Stimulated activated CD4-positive, alpha-beta T cell treated with anti-CD3 and anti-CD28 coated beads, Interleukin-12 subunit alpha, Interleukin-12 subunit beta, amount 100 ng/mL, for 4 hours (primary cell): Measurements from ENCODE around the gene KRT13.
"Not testable (repeated sequence)": the region's sequence is repeated elsewhere in the genome, so short reads cannot be mapped to it uniquely, and the experiment has no call there.

ENCODE experiments used
- DNase-seq: peaks from one replicate; pipeline ENCODE4 v3.0.0-alpha.2; 2020

KRT13 gene

DNA sequence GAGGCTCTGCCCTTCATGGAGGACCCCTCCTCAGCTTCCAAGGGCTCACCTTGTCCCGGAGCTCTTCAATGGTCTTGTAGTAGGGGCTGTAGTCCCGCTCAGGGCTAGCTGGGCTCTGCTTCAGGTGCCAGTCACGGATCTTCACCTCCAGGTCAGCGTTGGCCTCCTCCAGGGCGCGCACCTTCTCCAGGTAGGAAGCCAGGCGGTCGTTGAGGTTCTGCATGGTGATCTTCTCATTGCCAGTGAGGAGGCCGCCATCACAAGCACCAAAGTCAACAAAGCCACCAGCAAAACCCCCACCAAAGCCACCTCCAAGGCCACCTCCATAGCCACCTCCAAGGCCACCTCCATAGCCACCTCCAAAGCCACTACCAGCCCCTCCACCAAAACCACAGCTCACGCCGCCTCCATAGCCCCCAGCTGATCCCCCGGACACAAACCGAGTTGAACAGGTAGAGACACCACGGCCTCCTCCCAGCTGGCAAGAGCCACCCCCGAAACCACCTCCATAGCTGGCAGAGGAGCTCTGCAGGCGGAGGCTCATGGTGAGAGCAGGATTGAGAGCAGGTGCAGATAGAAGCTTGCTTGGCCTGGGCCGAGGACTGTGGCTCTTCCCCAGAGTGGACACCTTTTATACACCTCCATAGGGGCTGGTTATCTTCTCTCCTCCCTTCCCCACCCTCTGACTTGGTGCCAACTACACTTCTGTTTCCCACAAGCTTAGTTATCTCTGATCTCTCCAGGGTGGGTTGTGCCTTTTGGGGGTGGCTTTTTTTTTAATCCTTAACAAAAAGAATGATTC lies at the start of gene KRT13:
KRT13 (minus strand) TSS at position 606 of the 802 bp plus-strand sequence; CDS start at position 544, 62 bp downstream.
- no peak for DNase-seq

GRCh38 chr17:41553987-41554680 lies 48.7 kb upstream of the KRT13 start:
- no peak for DNase-seq

- no peak for DNase-seq
These were observed 47.8 kb upstream of the KRT13 start for GRCh38 chr17:41553176-41553575.

DNA sequence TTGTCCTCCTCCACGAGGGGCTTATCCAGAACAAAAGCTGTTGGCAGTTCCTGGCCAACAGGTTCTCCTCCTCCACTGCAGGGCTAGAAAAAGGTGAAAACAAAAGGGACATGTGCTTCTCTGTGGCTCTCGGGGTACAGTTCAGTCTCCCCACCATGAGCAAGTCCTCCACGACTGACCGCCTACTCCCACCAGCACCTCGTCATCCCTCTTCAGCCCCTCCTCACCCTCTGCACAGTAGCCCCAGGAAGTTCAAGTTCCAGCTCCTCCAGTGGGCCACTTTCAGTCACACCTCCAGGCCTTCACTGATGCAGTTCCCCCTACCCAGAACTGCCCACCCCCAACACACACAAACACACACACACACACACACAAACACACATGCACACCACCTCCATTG lies 47.0 kb upstream of the KRT13 start:
- no peak for DNase-seq

- DNase-seq: no peak
These were observed 46.0 kb upstream of the KRT13 start for GRCh38 chr17:41551365-41551764.

- no peak for DNase-seq
These were observed 44.2 kb upstream of the KRT13 start for GRCh38 chr17:41549596-41550039.

- peak; percentile 78 for DNase-seq
These were observed 43.6 kb upstream of the KRT13 start for GRCh38 chr17:41548844-41549595.

DNA sequence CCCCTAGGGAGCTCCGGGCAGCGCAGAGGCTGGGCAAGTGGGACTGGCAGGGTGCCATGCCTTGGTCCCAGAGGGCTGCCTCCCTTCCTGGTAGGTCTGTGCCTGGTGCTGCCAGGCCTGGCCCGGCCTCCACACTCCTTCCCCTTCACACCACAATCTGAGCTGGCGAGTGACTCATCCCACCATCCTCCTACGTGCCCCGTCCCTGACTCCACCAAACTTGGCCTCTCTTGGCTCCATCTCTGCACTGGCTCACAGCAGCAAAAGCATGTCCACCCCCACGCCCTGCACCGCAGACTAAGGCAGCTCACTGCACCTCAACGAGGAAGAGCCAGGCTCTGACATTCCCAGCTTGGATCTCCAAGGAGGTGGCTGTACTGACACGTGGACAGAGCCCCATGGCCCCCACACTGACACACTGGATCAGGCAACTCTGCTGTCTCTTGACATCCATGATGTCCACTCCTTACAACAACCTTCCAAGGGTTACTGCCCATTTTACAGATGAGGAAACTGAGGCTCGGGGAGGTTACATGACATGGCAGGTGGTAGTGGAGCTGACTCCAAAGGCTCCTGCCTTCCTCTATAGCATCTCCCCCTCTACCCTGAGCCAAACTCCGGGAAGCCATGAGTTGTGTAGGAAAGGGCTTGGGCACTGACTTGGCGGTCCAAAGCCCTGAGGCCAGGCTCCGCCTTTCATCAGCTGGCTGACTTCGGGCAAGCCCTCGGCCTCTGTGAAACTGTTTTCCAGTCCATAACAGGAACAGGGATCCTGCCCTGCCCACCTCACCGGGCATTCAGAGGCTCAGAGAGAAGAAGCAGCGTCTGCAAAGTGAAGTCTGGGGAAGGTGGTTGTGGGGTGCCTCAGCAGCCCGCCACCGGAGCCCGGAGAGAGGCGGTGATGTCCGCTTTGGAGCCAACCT lies 42.8 kb upstream of the KRT13 start:
- DNase-seq: peak; percentile 57

DNA sequence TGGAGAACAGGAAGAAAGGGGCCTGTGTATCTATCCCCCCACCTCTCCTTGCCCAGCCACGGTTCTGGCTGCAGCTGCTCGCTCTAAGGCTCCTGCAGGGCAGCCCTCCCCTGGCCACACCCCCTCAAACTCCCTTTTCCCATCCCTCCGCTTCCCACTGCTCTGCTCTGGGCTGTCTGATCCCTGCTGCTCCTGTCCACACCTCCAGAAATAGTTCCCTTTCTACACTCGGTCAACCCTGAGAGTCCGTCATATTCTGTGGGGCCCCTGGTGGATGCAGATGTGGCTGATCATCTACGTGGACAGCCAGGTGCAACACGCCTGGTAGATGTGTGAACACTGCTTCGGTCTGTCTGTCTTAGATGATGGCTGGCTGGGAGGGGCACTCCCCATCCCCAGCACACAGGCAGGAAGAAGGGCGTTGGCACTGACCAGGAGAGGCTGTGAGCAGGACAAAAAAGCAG lies 42.0 kb upstream of the KRT13 start:
- DNase-seq: no peak

DNA sequence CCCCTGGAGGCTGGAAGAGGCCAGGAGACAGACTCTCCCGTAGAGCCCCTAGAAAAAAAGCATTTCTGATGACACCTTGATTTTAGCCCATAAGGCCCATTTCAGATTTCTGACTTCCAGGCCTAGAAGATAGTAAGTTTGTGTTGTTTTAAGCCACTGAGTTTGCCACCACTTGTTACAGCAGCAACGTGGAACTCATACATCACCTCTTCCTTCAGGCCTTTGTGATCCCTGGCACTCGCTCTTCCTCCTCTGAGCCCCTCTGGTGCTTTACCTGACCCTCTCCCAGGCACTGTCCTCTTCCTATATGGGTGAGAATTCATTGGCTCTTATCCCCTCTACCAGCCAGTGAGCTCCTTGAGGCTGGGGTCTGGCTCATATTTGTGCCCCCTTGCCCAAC lies 41.4 kb upstream of the KRT13 start:
- no peak for DNase-seq

DNA sequence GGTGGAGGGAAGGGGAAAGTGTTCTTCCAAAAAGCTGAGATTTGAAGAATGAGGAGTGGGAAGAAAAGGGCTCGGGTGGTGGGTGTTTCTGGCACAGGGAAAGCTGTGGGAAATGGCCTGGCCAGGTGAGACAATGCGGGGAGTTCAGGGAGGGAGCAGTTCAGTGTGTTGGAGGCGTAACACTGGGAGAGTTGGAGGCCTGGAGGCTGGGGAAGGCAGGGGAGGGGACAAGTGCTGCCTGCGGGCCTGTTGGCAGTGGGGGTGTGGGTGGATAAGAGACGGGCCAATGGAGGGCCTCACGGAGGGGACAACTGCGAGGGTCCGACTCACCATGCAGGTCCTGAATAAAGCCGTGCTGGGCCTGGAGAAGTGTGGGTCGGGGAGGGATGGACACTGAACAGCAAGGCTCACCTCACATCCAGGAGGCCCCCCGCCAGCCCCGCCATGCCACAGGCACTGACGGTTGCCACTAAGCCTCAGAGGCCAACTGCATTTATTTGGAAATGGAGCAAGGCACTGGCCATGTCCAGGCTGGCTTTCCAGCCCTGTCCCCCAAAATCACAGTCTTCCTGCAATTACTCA lies 40.5 kb upstream of the KRT13 start:
- no peak for DNase-seq

- DNase-seq: no peak
These were observed 39.5 kb upstream of the KRT13 start for GRCh38 chr17:41544935-41545334.

- no peak for DNase-seq
These were observed 39.1 kb upstream of the KRT13 start for GRCh38 chr17:41544491-41544892.

DNA sequence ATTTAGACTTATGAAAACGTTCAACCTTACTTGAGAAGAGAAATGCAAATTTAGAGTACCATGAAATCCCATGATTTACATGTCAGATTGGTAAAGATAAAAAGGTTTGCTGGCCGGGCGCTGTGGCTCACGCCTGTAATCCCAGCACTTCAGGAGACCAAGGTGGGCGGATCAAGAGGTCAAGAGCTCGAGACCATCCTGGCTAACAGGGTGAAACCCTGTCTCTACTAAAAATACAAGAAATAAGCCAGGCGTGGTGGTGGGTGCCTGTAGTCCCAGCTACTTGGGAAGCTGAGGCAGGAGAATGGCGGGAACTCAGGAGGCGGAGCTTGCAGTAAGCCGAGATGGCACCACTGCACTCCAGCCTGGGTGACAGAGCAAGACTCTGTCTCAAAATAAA lies 37.4 kb upstream of the KRT13 start:
- DNase-seq: not testable (repeated sequence)

GRCh38 chr17:41542357-41542756 lies 36.9 kb upstream of the KRT13 start:
- DNase-seq: no peak

GRCh38 chr17:41540921-41541625 lies 35.7 kb upstream of the KRT13 start:
- no peak for DNase-seq

GRCh38 chr17:41539979-41540701 lies 34.7 kb upstream of the KRT13 start:
- no peak for DNase-seq

DNA sequence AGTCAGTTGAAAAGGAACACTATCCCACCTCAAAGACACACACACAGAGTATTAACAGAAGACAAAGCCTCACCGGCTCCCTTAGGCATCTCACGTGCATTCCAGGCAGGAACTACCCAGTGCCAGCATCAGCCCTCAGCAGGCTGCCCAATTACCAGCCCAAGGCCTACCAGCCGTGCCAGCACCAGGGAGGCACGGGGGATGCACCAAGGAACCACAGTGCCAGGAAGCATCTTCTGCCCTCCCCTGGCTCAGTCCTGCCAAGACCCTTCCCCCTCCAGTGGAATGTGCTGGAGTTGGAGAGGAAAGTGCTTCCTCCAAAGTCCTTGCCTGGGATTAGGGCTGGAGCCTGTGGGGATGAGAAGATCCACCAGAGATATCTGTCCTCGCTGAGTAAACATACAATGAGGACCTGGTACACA lies 33.7 kb upstream of the KRT13 start:
- DNase-seq: no peak

DNA sequence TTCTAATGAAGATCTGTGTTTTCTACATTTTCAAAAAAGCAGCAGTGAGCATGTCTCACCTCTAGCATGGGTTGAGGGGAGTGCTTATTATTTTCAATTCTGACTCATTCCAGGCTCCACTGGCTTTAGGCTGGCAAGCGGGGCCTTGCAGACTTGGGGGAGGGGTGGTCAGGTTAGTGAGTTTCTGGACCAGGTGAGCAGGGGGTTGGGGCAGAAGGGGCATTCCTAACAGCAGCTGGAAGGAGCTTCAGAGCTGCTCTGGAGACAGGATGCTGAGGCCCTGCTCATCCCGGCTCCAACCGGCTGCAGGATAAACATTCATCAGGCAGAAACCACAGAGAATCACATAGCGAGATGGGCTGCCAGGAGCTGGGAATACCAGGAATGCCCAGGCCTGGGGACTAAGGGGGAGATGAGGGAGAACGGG lies 33.2 kb upstream of the KRT13 start:
- no peak for DNase-seq

DNA sequence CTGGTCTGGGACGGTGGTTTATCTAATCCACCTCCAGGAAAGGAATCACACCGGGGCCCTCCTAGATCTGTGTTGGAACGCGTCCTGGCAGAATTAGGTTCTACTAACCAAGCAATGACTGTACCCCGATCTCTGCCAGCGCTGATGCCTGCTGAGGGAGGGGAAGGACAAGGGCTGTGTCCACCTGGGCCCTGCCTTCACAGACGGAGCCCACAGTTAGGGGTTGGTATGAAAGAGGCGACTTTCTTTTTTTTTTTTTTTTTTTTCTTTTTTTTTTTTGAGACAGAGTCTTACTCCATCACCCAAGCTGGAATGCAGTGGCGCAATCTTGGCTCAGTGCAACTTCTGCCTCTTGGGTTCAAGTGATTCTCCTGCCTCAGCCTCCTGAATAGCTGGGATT lies 32.6 kb upstream of the KRT13 start:
- DNase-seq: no peak

- DNase-seq: no peak
These were observed 32.2 kb upstream of the KRT13 start for GRCh38 chr17:41537614-41537954.
